ENCODE measurements around the gene DHRS3. TPM values are rescaled to one million over a fixed set of nuclear protein-coding genes. Genes with fewer than 3 reads are reported as not detected.
"Not testable (repeated sequence)": the region's sequence is repeated elsewhere in the genome, so short reads cannot be mapped to it uniquely, and the experiment has no call there.

DHRS3 gene
- total RNA-seq, 1 donor from 2014 or later, result 71.4 TPM

DNA sequence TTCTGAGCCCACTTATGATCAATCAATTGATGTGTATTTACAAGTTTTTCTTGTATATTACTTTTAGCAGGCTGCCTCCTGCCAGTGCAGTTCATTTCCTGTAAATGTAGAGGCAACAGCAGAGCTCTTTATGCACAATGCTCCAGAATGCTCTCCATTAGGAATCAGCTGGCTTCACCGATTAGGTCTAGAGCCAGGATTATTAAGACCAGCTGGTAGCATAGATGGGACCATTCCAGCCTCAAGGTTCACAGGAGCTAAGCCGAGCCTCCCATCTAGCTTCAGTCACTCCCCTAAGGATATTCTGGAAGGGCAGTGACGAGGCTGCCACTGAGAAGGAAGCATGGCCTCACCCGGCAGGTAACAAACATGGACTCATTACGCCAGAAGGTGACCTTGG lies 36.8 kb downstream of the DHRS3 start:
- no peak for DNase-seq (ENCODE audit: extremely low read depth, low read depth, low spot score)

DNA sequence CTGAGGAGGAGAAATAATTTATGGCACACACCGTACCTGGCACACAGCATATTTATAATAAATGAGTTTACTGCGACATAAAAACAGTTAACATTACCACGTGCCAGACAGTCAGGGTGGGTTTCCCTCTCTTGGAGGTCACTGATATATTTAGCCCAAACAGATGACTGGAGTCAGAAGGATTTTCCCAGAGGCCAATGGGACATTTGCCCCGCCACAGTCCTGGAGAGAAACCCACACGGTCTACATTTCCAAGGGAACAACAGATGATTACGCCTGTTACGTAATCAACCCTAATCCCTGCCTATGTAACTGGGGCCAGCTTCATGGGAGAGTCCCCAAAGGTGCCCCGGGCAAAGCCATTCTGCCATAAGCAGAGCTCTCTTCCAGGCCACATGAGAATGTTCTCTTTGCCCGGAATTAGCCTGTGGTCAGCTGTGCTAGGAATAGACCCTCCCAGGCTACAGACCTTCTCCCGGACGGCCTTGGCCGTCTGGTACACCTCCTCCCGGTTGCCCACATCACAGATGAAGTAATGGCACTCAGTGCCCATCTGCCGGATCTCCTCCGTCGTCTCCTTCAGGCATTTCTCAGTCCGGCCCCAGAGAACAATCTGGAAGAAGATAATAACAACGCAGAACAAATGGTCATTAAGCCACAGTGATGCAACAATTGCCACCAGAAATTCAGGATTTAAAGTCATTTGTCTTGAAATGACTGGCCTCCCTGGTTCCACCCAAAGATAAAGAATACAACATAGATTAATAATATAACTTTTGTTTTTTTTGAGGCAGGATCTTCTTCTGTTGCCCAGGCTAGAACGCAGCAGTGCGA lies 37.7 kb downstream of the DHRS3 start:
- DNase-seq (ENCODE audit: extremely low read depth, low read depth, low spot score), result no peak

DNA sequence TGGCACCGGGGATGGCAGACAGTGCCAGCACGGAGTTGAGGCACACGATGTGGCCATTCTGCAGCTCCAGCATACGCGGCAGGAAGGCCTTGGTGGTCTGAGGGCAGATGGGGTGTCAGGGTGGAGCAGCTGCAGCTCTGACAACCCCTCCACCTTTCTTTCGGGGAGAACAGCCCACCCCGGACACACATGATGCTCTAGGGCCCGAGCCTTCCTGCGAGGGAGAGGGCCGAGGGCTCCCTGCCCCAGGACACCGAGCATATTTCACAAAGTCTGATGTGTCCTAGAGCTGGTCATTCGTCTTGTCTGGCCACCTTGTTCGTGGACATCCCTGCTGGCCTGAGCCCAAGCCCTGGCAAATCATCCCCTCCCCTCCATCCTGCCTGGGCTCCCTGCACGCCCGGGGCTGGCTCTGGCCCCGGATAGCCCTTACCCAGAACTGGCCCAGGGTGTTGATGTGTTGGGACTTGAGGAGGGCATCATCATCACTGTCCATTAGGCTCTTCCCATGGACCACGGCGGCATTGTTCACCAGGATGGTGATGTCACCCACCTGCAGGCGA lies 39.1 kb downstream of the DHRS3 start:
- DNase-seq (ENCODE audit: extremely low read depth, low read depth, low spot score), result no peak

DNA sequence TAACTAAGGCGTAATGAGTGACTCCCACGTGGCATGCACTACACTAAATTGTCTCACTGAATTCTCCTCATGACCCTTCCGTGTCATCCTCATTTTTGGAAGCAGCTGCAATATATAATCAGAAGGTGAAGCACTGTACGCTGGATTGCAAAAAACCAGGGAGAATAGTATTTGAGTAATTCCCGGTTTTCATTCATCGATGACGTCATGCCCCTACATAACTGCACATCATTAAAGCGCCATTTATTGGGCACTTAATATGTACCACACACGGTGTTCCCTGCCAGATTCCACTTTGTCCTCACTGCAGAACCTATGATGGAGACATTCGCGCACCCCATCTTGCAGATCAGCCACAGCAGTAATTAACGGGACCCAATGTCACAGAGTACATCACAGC lies 41.0 kb downstream of the DHRS3 start:
- DNase-seq (ENCODE audit: extremely low read depth, low read depth, low spot score), result no peak

DNA sequence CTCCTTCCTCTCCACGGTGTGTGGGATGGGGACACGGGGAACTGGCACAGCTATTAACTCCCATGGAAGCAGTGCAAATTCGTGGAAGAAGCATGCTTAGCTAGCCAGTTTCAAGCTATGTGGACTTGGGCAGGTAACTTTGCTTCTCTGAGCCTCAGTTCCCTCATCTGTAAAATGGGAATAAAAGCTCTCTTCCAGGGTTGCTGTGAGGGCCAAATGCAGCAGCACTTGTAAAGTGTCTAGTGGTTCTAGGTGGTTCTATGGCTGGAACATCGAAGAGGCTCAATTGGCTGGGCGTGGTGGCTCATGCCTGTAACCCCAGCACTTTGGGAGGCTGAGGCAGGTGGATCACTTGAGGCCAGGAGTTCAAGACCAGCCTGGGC lies 43.3 kb downstream of the DHRS3 start:
- no peak for DNase-seq (ENCODE audit: extremely low read depth, low read depth, low spot score)

DNA sequence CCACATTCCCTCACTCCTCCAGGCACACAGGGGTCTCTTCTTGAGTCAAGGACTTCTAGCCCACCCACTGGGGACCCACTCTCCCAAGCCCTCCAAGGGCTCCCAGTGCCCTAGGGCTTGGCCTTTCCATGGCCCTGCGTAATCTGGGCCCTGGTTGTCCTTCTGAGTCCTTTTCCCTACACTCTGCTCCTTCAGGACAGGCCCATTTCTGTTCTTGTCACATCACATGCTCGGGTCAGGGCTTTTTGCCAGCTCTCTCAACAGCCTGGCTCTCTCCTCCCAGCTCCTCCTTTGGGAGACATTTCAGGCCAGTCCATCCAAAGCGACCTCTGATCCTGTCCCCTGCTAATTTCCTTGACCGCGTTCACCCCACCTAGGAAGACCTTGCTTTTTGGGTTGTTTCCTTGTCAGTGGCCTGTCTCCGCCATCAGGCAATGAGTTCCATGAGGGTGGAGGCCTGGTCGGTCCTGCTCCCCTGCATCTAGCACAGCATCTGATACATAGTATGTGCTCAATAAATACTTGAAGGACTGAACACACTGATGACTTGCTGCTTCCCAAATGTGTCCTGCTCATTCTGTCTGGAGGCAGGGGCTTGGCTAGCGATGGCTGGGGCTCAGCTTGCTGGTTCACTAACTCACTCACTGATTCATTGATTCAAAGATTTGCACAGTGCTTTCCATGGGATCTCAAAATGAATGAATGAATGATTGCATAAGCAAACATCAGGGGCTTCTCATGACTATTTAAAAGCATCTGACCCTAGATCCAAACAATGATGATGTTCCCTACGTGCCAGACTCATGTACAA lies 44.8 kb downstream of the DHRS3 start:
- DNase-seq (ENCODE audit: extremely low read depth, low read depth, low spot score), result no peak

DNA sequence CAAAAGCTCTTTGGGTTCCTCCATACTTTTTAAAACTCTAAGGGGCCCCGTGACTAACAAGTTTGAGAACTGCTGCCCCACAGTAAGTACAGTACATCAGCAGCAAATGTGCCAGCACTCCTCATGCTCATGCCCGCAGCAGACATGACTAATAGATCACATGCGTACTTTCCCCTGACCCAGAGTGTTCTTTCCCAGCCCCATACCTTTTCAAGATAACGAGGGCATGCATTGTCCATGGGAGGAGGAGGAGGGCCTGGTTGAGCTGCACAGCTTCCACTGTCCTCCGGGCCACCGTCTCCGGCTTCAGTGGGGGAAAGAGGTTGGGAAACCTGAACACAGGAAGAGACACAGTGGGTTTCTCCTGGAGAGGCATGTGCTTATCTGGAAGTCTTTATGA lies 45.5 kb downstream of the DHRS3 start:
- DNase-seq (ENCODE audit: extremely low read depth, low read depth, low spot score), result no peak

DNA sequence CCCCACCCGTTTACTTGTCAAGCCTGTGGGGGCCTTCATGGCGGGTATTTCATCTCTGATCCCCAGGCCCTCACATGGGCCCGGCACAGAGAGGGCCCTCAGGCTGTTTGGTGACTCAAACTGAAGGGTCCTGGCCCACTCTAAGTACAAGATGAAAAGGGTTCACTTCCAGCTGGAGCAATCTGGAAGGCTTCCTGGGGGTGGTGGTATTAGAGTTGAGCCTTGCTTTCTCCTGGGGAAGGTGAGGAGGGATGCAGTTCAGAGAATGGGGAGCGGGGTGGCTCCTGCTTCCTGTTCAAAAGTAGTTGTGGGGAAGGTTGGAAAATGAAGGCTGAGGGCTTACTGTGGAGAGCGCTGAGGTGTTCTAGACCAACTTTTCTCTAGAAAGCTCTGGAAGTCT lies 47.7 kb downstream of the DHRS3 start:
- no peak for DNase-seq (ENCODE audit: extremely low read depth, low read depth, low spot score)

DNA sequence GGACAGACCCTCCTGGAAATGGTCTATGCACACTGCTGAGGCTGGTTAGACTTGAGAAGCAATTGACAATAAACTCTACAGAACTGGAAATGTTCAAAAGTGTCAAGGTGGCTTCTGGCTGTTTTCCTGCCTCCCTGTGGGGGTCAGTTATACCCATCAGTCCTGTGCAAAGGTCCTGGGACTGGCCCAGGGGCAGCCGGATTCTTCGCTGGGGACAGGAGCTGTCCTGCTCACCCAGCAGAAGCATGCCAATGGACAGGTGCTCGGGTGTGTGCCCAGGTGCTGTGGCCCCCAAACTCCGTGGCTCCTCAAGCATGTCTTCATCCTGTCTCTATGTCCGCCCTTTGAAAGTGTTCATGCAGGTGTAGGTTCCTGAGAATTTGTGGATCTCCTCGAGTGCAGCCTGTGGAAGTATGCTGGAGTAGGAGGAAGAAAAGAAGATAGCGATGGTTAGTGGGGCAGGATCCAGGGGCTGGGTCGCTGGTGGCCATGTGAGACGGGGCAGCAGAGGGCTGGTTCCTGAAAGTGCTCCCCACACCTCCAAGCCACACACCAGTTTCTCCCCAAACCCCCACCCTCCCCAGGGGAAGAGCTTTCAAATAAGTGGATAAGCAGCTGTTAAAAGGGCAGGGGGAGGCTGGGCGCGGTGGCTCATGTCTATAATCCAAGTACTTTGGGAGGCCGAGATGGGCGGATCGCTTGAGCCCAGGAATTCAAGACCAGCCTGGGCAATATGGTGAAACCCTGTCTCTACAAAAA lies 49.8 kb downstream of the DHRS3 start:
- DNase-seq (ENCODE audit: extremely low read depth, low read depth, low spot score), result no peak

DNA sequence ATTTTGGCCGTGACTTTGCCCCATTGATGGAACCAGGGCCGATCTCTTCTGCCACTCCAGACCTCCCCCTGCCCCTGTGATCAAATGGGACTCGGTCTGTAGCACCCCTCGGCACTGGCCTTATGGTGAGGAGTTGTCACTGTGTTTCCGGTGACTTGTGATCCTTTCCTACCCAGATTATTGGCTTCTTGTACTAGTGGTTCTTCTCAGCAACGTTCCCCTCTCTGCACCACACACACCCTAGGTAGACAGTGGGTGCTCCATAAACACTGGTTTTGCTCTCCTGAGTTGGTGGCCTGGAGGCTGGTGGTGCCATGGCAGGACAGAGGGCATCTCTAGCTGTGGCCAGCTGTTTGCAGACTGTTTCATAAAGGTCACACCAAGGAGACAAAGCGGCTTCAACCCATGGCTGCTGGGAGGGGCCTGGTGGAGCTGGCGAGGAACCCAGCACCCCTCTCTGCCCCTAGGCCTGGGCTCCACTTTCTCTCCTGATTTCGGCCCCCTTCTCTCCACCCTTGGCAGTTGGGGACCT lies 50.7 kb downstream of the DHRS3 start:
- no peak for DNase-seq (ENCODE audit: extremely low read depth, low read depth, low spot score)

DNA sequence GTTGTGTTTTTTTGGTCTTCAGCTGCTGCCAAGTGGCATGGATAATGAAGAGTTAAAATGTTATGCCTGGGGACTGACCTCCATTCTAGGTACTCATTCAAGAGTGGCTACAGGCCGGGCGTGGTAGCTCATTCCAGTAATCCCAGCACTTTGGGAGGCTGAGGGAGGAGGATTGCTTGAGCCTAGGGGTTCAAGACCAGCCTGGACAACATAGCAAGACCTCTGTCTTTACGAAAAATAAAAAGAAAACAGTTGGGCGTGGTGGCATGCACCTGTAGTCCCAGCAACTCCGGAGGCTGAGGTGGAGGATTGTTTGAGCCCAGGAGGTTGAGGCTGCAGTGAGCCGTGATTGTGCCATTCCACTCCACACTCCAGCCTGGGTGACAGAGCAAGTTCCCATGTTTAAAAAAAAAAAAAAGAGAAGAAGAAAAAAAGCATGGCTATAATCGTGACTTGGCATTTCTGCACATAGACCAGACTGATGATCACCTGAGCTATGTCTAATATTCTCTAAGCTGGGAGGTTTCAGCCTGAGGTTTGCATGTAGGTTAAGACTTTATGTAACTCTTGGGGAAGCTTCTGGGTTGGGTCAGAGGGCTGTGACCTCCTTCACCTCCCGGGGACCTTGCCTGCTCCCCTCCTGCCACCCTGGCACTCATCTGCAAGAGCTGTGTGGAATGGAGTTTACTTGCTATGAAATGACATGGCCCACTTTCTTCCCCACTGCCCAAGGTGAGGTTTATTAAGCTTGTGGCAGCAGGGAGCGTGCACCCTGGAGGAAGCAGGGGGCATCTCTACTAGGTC lies 51.3 kb downstream of the DHRS3 start:
- DNase-seq (ENCODE audit: extremely low read depth, low read depth, low spot score), result no peak

DNA sequence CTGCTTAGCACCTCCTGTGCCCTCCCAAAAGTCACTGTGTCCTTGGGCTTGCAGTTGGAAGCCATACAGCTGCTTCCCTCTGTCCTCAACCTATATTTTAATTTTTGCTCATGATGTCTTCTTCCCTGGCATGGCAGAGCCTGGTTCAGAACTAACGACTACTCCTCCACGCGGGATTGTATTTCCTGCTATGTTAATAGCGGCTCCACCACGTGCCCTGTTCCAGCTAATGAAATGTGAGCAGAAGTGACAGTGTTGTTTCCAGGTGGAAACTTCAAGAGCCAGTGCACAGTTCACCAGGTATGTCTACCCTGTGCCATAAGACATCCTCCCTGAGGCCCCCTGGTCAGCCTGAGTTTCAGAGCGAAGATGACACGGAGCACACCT lies 52.1 kb downstream of the DHRS3 start:
- DNase-seq (ENCODE audit: extremely low read depth, low read depth, low spot score), result no peak

DNA sequence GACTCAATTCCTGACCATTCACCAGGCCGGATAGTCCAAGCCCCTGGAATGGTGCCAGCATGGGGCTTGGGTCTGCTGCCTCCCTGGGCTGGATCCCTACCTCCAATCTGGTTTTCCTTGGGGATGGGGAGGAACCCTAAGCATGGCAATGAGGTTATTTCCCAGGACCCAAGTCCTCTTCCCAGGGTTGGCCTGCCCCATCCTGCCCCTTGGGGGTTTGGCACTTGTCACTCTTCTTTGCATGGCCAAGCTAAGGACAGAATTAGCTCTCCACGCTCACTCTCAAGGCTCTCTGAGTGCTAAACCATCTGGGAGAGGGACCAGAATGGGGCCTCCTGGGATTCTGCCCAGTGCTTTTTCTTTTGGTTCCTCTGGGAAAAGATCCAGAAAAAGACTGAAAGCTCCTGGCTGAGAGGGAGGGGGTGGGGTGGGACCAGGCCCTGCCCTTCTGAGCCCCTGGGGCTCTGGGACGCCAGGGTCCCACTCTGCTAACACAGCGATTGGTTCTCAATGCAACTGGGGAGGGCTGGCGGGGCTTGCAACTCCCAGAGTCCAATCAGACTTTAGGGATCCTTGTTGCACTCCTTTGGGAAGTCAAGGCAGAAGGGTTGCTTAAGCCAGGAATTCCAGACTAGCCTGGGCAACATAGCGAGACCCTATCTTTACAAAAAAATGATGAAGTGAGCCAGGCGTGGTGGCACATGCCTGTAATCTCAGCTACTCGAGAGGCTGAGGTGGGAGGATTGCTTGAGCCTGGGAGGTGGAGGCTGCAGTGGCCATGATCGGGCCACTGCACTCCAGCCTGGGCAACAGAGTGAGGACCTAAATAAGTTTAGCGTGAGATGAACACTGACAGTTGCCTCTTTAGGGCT lies 52.7 kb downstream of the DHRS3 start:
- no peak for DNase-seq (ENCODE audit: extremely low read depth, low read depth, low spot score)

DNA sequence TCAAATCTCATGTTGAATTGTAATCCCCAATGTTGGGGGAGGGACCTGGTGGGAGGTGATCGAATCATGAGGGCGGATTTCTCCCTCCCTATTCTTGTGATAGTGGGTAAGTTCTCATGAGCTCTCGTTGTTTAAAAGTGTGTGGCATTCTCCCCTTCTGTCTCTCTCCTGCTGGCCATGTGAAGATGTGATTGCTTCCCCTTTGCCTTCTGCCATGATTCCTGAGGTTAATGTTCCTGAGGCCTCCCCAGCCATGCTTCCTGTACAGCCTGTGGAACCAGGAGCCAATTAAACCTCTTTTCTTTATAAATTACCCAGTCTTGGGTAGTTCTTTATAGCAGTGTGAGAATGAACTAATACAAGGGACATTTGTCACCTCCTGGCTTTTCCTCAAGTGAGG lies 53.8 kb downstream of the DHRS3 start:
- not testable (repeated sequence) for DNase-seq (ENCODE audit: extremely low read depth, low read depth, low spot score)

DNA sequence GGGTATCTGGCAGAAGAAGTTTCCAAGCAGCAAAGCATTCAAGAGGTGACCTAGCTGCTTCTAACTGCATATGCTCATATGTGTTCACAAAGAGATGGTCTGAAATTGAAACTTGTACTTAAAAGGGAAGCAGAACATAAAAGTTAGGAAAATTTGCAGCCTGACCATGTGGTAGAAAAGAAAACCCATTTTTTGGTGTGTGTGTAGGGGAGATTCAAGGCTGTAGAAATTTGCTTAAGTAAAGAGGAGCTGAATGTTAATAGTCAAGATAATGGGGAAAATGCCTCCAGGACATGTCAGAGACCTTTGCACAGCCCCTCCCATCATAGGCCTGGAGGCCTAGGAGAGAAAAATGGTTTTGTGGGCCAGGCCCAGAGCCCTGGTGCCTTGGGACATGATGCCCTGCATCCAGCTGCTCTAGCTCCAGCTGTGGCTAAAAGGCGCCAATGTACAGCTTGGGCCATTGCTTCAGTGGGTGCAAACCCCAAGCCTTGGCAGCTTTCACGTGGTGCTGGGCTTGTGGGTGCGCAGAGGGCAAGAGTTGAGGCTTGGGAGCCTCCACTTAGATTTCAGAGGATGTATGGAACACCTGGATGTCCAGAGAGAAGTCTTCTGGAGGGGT lies 54.9 kb downstream of the DHRS3 start:
- DNase-seq (ENCODE audit: extremely low read depth, low read depth, low spot score), result no peak

DNA sequence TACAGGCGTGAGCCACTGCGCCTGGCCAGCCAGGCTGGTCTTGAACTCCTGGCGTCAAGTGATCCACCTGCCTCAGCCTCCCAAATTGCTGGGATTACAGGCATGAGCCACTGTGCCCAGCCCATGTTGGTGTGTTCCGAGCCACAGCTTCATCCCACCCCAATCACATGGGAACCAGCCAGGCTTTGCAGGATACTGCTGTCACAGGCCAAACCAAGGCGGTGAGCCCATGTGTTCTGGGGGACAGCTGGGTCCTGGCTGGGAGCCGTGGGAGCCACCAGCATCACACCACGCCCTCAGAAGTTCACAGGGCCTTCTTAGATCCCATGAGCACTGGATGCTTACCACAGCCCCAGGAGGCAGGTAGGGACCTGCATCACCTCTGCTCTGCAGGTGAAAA lies 56.9 kb downstream of the DHRS3 start:
- no peak for DNase-seq (ENCODE audit: extremely low read depth, low read depth, low spot score)

DNA sequence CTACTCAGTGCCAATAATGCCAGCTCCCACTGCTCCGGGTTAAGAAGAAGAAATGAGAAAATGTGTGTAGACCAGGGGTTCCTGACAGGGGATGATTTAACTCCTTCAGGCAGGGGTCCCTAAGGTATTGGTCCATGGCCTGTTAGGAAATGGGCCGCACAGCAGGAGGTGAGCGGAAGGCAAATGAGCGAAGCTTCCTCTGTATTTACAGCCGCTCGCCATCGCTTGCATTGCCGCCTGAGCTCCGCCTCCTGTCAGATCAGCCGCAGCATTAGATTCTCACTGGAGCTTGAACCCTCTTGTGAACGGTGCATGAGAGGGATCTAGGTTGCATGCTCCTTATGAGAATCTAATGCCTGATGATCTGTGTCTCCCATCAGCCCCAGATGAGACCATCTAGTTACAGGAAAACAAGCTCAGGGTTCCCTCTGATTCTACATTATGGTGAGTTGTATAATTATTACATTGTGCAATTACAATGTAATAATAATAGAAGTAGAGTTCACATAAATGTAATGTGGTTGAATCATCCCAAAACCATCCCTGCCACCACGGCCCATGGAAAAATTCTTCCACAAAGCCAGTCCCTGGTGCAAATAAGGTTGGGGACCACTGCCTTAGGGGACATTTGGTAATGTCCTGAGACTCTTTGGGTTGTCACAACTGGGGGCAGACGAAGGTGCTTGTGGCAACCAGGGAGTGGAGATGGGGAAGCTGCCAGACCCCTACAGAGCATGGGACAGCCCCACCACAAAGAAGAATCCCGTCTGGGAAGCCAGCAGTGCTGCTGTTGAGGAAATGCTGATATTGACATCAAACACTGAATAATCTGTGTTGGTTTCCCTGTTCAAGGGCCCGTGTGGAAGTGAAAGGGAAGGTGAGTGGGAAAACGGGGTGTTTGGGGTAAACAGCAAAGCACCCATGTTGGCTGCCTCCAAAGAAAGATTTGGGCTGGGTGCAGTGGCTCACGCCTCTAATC lies 60.8 kb downstream of the DHRS3 start:
- DNase-seq (ENCODE audit: extremely low read depth, low read depth, low spot score), result no peak
